T-helper 1 cell (primary cell): ENCODE data around the gene RPH3AL.
"Not testable (repeated sequence)": the region's sequence is repeated elsewhere in the genome, so short reads cannot be mapped to it uniquely, and the experiment has no call there.

Experiments
- DNase-seq, 5 donors: peaks; one replicate each; pipeline ENCODE4 v3.0.0-alpha.2; 2012 to 2020

The RPH3AL gene

GRCh38 chr17:258906-259305 is 93.7 kb downstream of the RPH3AL start:
- DNase-seq: no peak

GRCh38 chr17:258045-258734 is 94.4 kb downstream of the RPH3AL start:
- no peak for DNase-seq

- no peak for DNase-seq
Observed at GRCh38 chr17:253091-253846, 99.3 kb downstream of the RPH3AL start.

- no peak for DNase-seq
Observed at GRCh38 chr17:252456-252855, 100.2 kb downstream of the RPH3AL start.

GRCh38 chr17:251531-251930 is 101.1 kb downstream of the RPH3AL start:
- no peak for DNase-seq

- no peak for DNase-seq
Observed at GRCh38 chr17:250487-251300, 101.9 kb downstream of the RPH3AL start.

- DNase-seq: no peak
Observed at GRCh38 chr17:249236-249993, 103.2 kb downstream of the RPH3AL start.

- DNase-seq: no peak
Observed at GRCh38 chr17:248337-249235, 104.0 kb downstream of the RPH3AL start.

GRCh38 chr17:247767-248166 is 104.8 kb downstream of the RPH3AL start:
- no peak for DNase-seq

- no peak for DNase-seq
Observed at GRCh38 chr17:246851-247421, 105.7 kb downstream of the RPH3AL start.

- no peak for DNase-seq
Observed at GRCh38 chr17:246226-246625, 106.4 kb downstream of the RPH3AL start.

GRCh38 chr17:245611-246010 is 107.0 kb downstream of the RPH3AL start:
- DNase-seq: no peak

GRCh38 chr17:245020-245419 is 107.6 kb downstream of the RPH3AL start:
- DNase-seq: no peak

- not testable (repeated sequence) for DNase-seq
Observed at GRCh38 chr17:243924-244323, 108.7 kb downstream of the RPH3AL start.

- DNase-seq: no peak
Observed at GRCh38 chr17:238964-239259, 113.7 kb downstream of the RPH3AL start.

- no peak for DNase-seq
Observed at GRCh38 chr17:238071-238963, 114.3 kb downstream of the RPH3AL start.

GRCh38 chr17:237406-237955 is 115.1 kb downstream of the RPH3AL start:
- DNase-seq: no peak

GRCh38 chr17:236641-237405 is 115.8 kb downstream of the RPH3AL start:
- no peak for DNase-seq
